Tongue (tissue), 2 donors: ENCODE results near the gene PKIB. TPM values are rescaled to one million over a fixed set of nuclear protein-coding genes. Genes with fewer than 3 reads are reported as not detected.
"Not testable (repeated sequence)": the region's sequence is repeated elsewhere in the genome, so short reads cannot be mapped to it uniquely, and the experiment has no call there.

Experiments
- DNase-seq: peaks from one replicate; pipeline ENCODE4 v3.0.0-alpha.2; 2015
- total RNA-seq: library from RNA; depleted of rRNA; stranded (reverse); fragments of >200 nt; gene quantifications from one replicate; pipeline ENCODE4 v1.2.3, GENCODE V29; 2014

The PKIB gene
- total RNA-seq, 1 donor from 2014 or later, result 7.1 TPM

GRCh38 chr6:122621638-122622037 is 11.4 kb downstream of the PKIB start:
- no peak for DNase-seq

GRCh38 chr6:122622479-122622878 is 12.3 kb downstream of the PKIB start:
- no peak for DNase-seq

GRCh38 chr6:122623279-122623678 is 13.1 kb downstream of the PKIB start:
- DNase-seq, result no peak

GRCh38 chr6:122624853-122625252 is 14.6 kb downstream of the PKIB start:
- no peak for DNase-seq

GRCh38 chr6:122628714-122629113 is 18.5 kb downstream of the PKIB start:
- DNase-seq, result no peak

GRCh38 chr6:122631571-122632249 is 21.5 kb downstream of the PKIB start:
- DNase-seq, result no peak

GRCh38 chr6:122640366-122640765 is 30.2 kb downstream of the PKIB start:
- no peak for DNase-seq

- no peak for DNase-seq
Measured at GRCh38 chr6:122641819-122642218, 31.6 kb downstream of the PKIB start.

GRCh38 chr6:122642604-122643003 is 32.4 kb downstream of the PKIB start:
- not testable (repeated sequence) for DNase-seq

GRCh38 chr6:122645256-122645655 is 35.1 kb downstream of the PKIB start:
- DNase-seq, result no peak

- DNase-seq, result no peak
Measured at GRCh38 chr6:122647765-122648164, 37.6 kb downstream of the PKIB start.

- no peak for DNase-seq
Measured at GRCh38 chr6:122648726-122649125, 38.5 kb downstream of the PKIB start.

- DNase-seq, result no peak
Measured at GRCh38 chr6:122649701-122650100, 39.5 kb downstream of the PKIB start.

- DNase-seq, result no peak
Measured at GRCh38 chr6:122650403-122650802, 40.2 kb downstream of the PKIB start.

GRCh38 chr6:122651031-122651430 is 40.8 kb downstream of the PKIB start:
- no peak for DNase-seq

GRCh38 chr6:122651604-122652003 is 41.4 kb downstream of the PKIB start:
- no peak for DNase-seq

GRCh38 chr6:122652431-122652830 is 42.2 kb downstream of the PKIB start:
- DNase-seq, result no peak

GRCh38 chr6:122653094-122653493 is 42.9 kb downstream of the PKIB start:
- no peak for DNase-seq

GRCh38 chr6:122654012-122654411 is 43.8 kb downstream of the PKIB start:
- DNase-seq, result no peak

GRCh38 chr6:122657601-122658000 is 47.4 kb downstream of the PKIB start:
- no peak for DNase-seq

- DNase-seq, result peak; percentile 2
Measured at GRCh38 chr6:122660296-122660695, 50.1 kb downstream of the PKIB start.

GRCh38 chr6:122663981-122664380 is 53.8 kb downstream of the PKIB start:
- DNase-seq, result no peak

GRCh38 chr6:122665929-122666328 is 55.7 kb downstream of the PKIB start:
- DNase-seq, result no peak

- DNase-seq, result no peak
Measured at GRCh38 chr6:122666418-122666817, 56.2 kb downstream of the PKIB start.

GRCh38 chr6:122669418-122669817 is 59.2 kb downstream of the PKIB start:
- DNase-seq, result no peak
